ENCODE measurements around the gene HYLS1. TPM values are rescaled to one million over a fixed set of nuclear protein-coding genes. Genes with fewer than 3 reads are reported as not detected.

The HYLS1 gene
- total and polyA plus RNA-seq, 9 donors: 5.0 to 7.4 (median 5.8) TPM

DNA sequence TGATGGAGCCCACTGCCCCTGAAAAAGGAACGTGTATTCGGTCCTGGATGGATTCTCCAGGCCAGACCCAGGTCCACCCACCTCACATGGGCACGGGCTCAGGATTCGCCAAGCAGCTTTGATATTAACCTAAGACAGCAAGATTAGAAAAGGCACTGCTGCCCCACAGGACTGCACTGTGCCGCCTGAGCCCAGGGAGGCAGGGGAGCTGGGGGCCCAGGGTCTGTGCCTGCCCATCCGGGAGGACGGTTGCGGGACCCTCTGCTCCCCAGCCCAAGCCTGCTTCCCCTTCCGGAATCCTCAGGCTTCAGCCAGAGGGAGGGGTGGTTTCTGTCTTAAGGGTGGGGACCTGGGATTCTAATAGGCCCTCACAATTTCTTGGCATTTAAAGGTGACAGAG, 44.8 kb downstream of the HYLS1 start:
- Histone ChIP-seq H3K27ac (ENCODE audit: low read length) (no peak overlapping the region), H3K9me3 (replicated peaks; ENCODE audit: control insufficient read depth, low read depth, low read length) (peaks cover 2% of the 10 kb centered on the region), H3K36me3 (ENCODE audit: control insufficient read depth, insufficient read depth, low read length) (no peaks in the 10 kb centered on the region), H3K27me3 (ENCODE audit: control insufficient read depth, insufficient read depth, low read length) (no peaks in the 10 kb centered on the region), H3K4me1 (ENCODE audit: control insufficient read depth, insufficient read depth, low read length) (peaks cover 15% of the 10 kb centered on the region), H3K4me3 (ENCODE audit: low read length) (no peak overlapping the region)
- WGBS (ENCODE audit: insufficient coverage): 86% methylated on average over 5 of the region's 9 CpGs
- no peak for DNase-seq

DNA sequence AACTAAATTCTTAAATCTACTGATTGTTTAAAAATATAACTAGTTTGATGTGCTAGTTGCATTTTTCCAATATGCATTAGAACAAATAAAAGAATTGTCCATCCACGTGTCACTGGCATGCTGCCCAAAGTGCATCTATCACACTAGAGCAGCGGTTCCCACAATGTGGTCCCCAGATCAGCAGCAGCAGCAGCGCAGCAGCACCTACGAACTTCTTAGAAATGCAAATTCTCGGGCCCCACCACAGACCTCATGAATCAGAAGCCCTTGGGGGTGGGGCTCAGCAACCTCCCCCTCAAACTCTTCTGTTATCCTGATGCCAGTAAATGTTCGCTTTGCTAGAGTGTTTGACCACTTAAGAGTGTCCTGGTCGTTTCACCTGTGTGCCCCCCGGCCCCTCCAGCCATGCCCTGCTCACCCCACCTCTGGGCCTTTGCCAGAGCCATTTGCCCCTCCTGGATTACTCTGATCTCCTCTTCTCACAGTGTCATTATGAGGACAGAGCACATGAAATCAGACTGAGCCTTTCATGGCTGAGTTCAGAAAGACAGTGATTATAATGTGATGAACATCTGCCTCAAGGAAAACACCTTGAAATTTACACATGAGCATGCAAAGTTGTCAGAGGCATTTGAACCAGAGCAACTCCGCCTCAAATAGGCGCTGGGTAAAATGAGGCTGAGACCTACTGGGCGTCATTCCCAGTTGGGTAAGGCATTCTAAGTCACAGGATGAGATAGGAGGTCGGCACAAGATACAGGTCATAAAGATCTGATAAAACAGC, 45.8 kb downstream of the HYLS1 start:
- no peaks in the 10 kb centered on the region for H3K36me3 ChIP-seq (ENCODE audit: control insufficient read depth, insufficient read depth, low read length)
- no peaks in the 10 kb centered on the region for H3K27me3 ChIP-seq (ENCODE audit: control insufficient read depth, insufficient read depth, low read length)
- 60% methylated on average over 10 of the region's 12 CpGs for WGBS (ENCODE audit: insufficient coverage)
- DNase-seq: no peak
- H3K9me3 ChIP-seq (replicated peaks; ENCODE audit: control insufficient read depth, low read depth, low read length): peaks cover 2% of the 10 kb centered on the region
- peaks cover 17% of the 10 kb centered on the region for H3K4me1 ChIP-seq (ENCODE audit: control insufficient read depth, insufficient read depth, low read length)
- no peak overlapping the region for H3K4me3 ChIP-seq (ENCODE audit: low read length)
- no peak overlapping the region for H3K27ac ChIP-seq (ENCODE audit: low read length)

DNA sequence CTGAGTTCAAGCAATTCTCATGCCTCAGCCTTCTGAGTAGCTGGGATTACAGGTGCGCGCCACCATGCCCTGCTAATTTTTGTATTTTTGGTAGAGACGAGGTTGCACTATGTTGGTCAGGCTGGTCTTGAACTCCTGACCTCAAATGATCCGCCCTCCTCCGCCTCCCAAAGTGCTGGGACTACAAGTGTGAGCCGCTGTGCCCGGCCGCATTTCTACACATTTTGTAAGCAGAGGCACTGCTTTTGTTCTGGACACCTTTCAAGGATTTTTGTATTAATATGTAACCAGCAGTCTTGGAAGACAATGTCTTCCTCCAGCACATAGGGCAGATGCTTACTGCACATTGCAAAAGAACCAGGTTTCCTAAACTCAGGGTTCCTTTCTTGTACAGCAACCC, 47.0 kb downstream of the HYLS1 start:
- H3K27ac ChIP-seq (ENCODE audit: low read length): no peak overlapping the region
- WGBS (ENCODE audit: insufficient coverage): 100% methylated on average over 3 of the region's 8 CpGs
- no peaks in the 10 kb centered on the region for H3K36me3 ChIP-seq (ENCODE audit: control insufficient read depth, insufficient read depth, low read length)
- H3K4me1 ChIP-seq (ENCODE audit: control insufficient read depth, insufficient read depth, low read length): peaks cover 28% of the 10 kb centered on the region
- H3K4me3 ChIP-seq (ENCODE audit: low read length): no peak overlapping the region
- H3K9me3 ChIP-seq (replicated peaks; ENCODE audit: control insufficient read depth, low read depth, low read length): peaks cover 2% of the 10 kb centered on the region
- H3K27me3 ChIP-seq (ENCODE audit: control insufficient read depth, insufficient read depth, low read length): no peaks in the 10 kb centered on the region
- no peak for DNase-seq

DNA sequence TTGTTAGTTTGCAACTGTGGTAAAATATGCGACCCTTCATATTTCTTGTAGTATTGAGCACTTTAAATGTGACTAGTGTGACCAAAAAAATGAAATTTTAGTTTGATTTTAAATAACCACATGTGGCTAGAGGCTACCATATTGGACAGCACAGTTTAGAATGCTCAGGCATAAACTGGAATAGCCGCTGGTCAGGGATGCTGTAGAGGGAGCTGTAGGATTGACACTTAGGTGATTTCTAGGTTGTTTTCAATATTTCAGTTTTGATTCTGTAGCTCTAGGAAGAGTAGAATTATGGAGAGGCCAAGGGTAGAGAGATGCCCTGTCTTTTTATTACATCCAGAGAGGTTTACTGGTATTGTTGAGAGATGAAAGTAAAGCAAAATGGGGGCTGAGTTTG, 47.6 kb downstream of the HYLS1 start:
- Histone ChIP-seq H3K4me3 (ENCODE audit: low read length) (no peak overlapping the region), H3K9me3 (replicated peaks; ENCODE audit: control insufficient read depth, low read depth, low read length) (peaks cover 2% of the 10 kb centered on the region), H3K27me3 (ENCODE audit: control insufficient read depth, insufficient read depth, low read length) (no peaks in the 10 kb centered on the region), H3K4me1 (ENCODE audit: control insufficient read depth, insufficient read depth, low read length) (peaks cover 29% of the 10 kb centered on the region), H3K27ac (ENCODE audit: low read length) (no peak overlapping the region), H3K36me3 (ENCODE audit: control insufficient read depth, insufficient read depth, low read length) (no peaks in the 10 kb centered on the region)
- 100% methylated on average over 1 of the region's 2 CpGs for WGBS (ENCODE audit: insufficient coverage)
- DNase-seq: no peak

DNA sequence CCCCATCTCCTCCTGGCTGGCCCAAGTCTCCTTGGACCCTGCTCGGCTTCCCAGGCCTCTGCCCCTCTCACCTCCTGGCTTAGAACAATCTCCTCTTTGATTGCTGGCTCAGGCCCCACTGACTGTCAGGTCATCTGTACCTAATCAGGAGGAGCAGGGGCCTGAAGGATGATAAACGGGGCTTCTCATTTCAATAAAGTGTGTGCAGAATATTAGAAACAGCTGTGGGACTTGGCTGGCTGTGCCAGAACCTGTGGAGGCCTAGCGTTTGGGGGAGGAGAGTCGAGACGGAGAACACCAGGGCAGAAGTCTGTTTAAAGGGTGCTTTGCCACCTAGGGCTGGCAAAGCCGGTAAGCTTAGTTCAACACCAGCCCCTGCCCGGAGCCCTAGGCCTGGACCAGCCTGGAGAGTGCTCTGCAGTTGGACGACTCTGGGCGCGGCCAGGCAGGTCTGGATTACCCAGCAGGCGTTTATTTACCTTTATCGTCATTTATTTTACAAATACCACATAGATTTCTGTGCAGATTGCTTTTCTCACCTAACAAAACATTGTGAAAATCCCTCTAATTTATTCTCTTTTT, 48.2 kb downstream of the HYLS1 start:
- peak; percentile 89 for DNase-seq
- WGBS (ENCODE audit: insufficient coverage): 16% methylated on average over 9 of the region's 12 CpGs

DNA sequence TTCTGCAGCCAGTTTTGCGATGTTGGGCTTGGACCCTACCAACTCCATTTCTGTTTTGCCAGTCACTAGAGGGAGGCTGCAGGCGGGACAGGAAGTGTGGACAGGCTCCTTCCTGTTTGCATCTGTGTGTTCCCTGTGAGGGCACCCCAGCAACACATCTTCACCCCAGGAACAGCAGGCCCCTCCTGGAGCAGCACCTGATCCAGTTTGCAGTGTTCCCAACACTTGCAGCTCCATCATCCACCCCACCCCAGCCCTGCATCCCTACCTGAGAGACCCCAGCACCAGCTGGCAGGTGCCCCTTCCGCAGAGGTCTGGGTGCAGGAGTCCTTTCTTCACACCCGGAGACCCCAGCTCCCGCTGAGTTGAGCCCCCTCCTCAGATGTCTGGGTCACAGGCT, 51.0 kb downstream of the HYLS1 start:
- Histone ChIP-seq H3K4me1 (ENCODE audit: control insufficient read depth, insufficient read depth, low read length) (peaks cover 47% of the 10 kb centered on the region), H3K27me3 (ENCODE audit: control insufficient read depth, insufficient read depth, low read length) (no peaks in the 10 kb centered on the region), H3K9me3 (replicated peaks; ENCODE audit: control insufficient read depth, low read depth, low read length) (peaks cover 2% of the 10 kb centered on the region), H3K36me3 (ENCODE audit: control insufficient read depth, insufficient read depth, low read length) (no peaks in the 10 kb centered on the region), H3K27ac (ENCODE audit: low read length) (no peak overlapping the region), H3K4me3 (ENCODE audit: low read length) (no peak overlapping the region)
- DNase-seq: no peak
- 96% methylated on average over 4 of the region's 5 CpGs for whole genome bisulfite sequencing (ENCODE audit: insufficient coverage)

More for the DNA sequence above, 48.2 kb downstream of the HYLS1 start:
- Histone ChIP-seq H3K9me3 (replicated peaks; ENCODE audit: control insufficient read depth, low read depth, low read length) (peaks cover 2% of the 10 kb centered on the region), H3K4me3 (ENCODE audit: low read length) (no peak overlapping the region), H3K27me3 (ENCODE audit: control insufficient read depth, insufficient read depth, low read length) (no peaks in the 10 kb centered on the region), H3K36me3 (ENCODE audit: control insufficient read depth, insufficient read depth, low read length) (no peaks in the 10 kb centered on the region), H3K27ac (ENCODE audit: low read length) (no peak overlapping the region), H3K4me1 (ENCODE audit: control insufficient read depth, insufficient read depth, low read length) (peaks cover 29% of the 10 kb centered on the region)

DNA sequence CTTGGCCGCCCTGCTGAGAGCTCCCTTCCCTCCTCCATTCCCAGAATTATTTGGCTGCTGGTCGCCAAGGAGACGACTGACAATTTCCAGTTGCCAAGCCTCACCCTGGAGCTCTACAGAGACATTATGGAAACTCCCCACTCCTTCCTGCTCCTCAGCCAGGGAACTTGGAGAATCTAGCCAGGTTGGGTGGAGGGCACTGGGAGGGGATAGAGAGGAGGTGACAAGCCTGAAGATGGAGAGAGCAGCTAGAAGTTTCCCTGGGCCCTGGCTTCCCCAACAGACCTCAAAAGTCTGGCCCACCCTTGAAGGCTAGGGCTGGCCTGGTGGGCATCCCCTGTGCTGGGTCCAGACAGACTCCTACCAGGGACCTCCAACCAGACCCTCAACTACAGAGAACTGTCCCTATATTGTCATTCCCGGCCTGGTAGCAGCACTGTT, 51.6 kb downstream of the HYLS1 start:
- WGBS (ENCODE audit: insufficient coverage): 17% methylated on average over 1 of the region's 4 CpGs
- no peaks in the 10 kb centered on the region for H3K36me3 ChIP-seq (ENCODE audit: control insufficient read depth, insufficient read depth, low read length)
- peak; percentile 93 for DNase-seq
- no peaks in the 10 kb centered on the region for H3K27me3 ChIP-seq (ENCODE audit: control insufficient read depth, insufficient read depth, low read length)
- peaks cover 2% of the 10 kb centered on the region for H3K9me3 ChIP-seq (replicated peaks; ENCODE audit: control insufficient read depth, low read depth, low read length)
- peaks cover 47% of the 10 kb centered on the region for H3K4me1 ChIP-seq (ENCODE audit: control insufficient read depth, insufficient read depth, low read length)
- H3K27ac ChIP-seq (ENCODE audit: low read length): peak overlapping the region; percentile 47
- no peak overlapping the region for H3K4me3 ChIP-seq (ENCODE audit: low read length)

DNA sequence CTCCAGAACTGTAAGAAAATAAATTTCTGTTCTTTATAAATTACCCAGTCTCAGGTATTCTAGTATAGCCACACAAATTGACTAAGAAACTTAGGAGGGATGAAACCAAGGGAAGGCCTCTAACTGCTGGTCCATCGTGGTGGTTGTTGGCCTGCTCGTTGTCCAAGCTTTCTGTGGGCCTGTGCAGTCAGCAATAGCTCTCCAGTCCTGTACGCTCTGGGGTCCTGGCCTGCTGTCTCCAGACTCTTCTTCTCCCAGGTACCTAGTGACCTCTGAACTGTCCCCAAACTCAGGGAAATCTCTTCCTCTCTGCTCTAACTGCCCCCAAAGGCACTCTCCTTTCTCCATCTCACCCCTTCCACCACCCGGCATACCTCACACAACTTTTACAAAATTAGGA, 52.7 kb downstream of the HYLS1 start:
- DNase-seq: no peak

DNA sequence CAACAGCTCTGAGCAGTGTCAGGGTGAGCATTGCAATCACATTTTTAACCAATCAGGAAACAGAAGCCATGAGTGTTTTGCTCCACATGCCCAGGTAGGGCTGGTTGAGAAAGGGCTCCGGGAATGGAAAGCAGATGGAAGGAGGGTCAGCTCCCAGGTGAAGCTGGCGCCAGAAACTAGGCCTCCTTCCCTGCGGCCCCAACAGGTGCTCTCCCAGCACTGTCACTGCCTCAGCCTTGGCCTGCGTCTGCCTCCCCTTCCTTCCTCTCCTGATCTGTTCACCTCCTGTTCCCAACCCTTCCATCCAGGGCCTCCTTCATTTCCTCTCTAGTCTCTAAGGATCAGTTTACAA, 53.8 kb downstream of the HYLS1 start:
- Histone ChIP-seq H3K27me3 (ENCODE audit: control insufficient read depth, insufficient read depth, low read length) (peaks cover 5% of the 10 kb centered on the region), H3K36me3 (ENCODE audit: control insufficient read depth, insufficient read depth, low read length) (no peaks in the 10 kb centered on the region), H3K4me1 (ENCODE audit: control insufficient read depth, insufficient read depth, low read length) (peaks cover 42% of the 10 kb centered on the region), H3K27ac (ENCODE audit: low read length) (peak overlapping the region; percentile 79), H3K4me3 (ENCODE audit: low read length) (no peak overlapping the region), H3K9me3 (replicated peaks; ENCODE audit: control insufficient read depth, low read depth, low read length) (no peaks in the 10 kb centered on the region)
- DNase-seq: no peak
- WGBS (ENCODE audit: insufficient coverage): 29% methylated on average over 3 of the region's 4 CpGs

More for the DNA sequence above, 52.7 kb downstream of the HYLS1 start:
- WGBS (ENCODE audit: insufficient coverage): 89% methylated on average over 3 of the region's 4 CpGs
- Histone ChIP-seq H3K36me3 (ENCODE audit: control insufficient read depth, insufficient read depth, low read length) (no peaks in the 10 kb centered on the region), H3K4me1 (ENCODE audit: control insufficient read depth, insufficient read depth, low read length) (peaks cover 50% of the 10 kb centered on the region), H3K9me3 (replicated peaks; ENCODE audit: control insufficient read depth, low read depth, low read length) (no peaks in the 10 kb centered on the region), H3K27ac (ENCODE audit: low read length) (no peak overlapping the region), H3K4me3 (ENCODE audit: low read length) (no peak overlapping the region), H3K27me3 (ENCODE audit: control insufficient read depth, insufficient read depth, low read length) (no peaks in the 10 kb centered on the region)

DNA sequence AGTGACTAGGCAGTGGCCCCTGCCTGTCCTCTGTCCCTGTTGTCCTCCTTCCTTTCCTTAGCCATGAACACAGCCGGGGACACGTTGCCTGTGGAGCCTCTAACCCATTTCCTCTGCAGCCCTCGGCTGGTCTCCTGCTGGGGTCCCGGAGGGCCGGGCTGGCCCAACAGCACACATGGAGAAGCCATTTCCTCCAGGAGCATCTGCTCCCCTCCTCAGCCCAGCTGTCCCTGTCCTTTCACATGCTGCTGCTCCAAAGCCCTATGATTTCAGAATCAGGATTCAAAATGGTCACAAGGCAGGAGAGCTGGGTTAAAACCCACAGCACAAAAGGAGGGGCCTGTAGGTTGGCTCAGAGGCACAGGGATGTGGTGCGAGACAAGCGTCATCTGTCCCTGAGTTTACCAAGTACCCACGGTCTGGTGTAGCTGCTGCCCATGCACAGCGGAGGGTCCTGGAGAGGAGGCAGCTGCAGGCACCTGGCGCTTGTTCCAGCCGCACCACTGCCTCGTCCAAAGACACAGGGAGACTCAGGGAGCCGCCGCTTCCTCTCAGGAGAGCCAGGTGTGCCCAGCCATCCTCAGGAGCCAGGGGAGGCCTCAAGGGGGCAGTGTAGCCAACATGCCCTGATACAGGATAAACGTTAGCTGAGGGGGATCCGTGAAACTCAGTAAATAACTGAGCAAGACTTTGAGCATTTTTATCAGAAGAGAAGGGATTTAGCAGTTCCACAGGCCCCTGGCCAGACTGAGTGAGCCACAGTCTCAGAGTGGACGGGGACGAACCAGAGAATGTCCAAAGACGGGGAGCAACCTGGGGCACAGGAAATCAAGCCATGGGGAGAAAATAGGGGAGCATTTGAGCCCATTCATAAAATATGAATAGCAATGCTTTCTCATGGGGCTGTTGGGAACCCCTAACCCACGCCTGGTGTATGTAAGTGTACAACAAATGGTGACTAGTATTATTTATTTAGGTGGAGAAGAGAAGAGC, 54.4 kb downstream of the HYLS1 start:
- Histone ChIP-seq H3K9me3 (replicated peaks; ENCODE audit: control insufficient read depth, low read depth, low read length) (no peaks in the 10 kb centered on the region), H3K27me3 (ENCODE audit: control insufficient read depth, insufficient read depth, low read length) (peaks cover 5% of the 10 kb centered on the region), H3K27ac (ENCODE audit: low read length) (peak overlapping the region; percentile 79), H3K36me3 (ENCODE audit: control insufficient read depth, insufficient read depth, low read length) (no peaks in the 10 kb centered on the region), H3K4me3 (ENCODE audit: low read length) (no peak overlapping the region), H3K4me1 (ENCODE audit: control insufficient read depth, insufficient read depth, low read length) (peaks cover 42% of the 10 kb centered on the region)
- peak; percentile 90 for DNase-seq
- WGBS (ENCODE audit: insufficient coverage): 18% methylated on average over 19 of the region's 20 CpGs
